G401 (cell line): ENCODE results near the gene NUDT16L1. TPM values are rescaled to one million over a fixed set of nuclear protein-coding genes. Genes with fewer than 3 reads are reported as not detected.

Source experiments
- DNase-seq: peaks from one replicate; pipeline ENCODE4 v3.0.0-alpha.2; 2015; ENCODE audit warnings: low spot score
- in situ Hi-C: cut with HindIII; loops from 2 replicates; pipeline ENCODE4 v1.10.0; 2016; ENCODE audit warnings: low sequenced_read_pairs, mixed read lengths
- total RNA-seq: library from RNA; depleted of rRNA; stranded (reverse); fragments of >200 nt; shearing (Covaris generic); gene quantifications from 2 replicates; pipeline ENCODE4 v1.2.3, GENCODE V29; 2014

Gene NUDT16L1
- total RNA-seq, 1 experiment from 2014 or later, result 71.5 TPM

DNA sequence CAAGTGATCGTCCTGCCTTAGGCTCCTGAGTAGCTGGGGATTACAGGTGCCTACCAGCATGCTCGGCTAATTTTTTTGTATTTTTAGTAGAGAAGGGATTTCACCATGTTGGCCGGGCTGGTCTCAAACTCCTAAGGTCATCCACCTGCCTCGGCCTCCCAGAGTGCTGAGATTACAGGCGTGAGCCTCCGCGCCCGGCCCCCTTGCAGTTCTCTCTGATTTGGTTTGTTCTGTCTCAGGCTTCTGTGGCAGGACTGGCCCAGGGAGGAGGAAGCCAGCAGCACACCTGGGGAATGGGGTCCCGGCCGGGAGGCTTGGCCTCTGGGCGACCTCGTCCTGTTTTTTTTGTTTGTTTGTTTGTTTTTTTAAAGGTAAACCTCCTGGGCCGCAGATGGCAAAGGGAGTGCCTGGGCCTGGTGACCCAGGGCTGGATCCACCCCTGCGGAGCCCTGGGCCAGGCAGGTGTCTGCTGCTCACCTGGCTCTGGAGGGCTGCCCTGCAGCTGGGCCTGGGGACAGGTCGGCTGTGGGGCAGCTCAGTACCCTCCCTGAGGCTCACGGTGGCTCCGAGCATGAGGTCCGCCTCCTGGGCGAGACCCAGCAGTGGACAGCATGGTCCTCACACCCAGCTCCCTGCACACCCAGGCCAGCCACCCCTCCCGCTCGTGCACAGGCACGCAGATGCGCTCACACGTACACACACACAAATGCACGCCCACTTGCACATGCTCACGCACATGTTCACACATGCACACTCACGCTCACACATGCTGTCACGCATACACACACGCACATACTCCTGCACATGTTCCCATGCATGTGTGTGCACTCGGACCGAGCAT, 3.3 kb upstream of the NUDT16L1 start:
- DNase-seq, result no peak
- in situ Hi-C loops, result loop anchor here (25.0 kb wide), 1 partner anchor 178 kb away; no protein-coding TSS in a partner anchor

DNA sequence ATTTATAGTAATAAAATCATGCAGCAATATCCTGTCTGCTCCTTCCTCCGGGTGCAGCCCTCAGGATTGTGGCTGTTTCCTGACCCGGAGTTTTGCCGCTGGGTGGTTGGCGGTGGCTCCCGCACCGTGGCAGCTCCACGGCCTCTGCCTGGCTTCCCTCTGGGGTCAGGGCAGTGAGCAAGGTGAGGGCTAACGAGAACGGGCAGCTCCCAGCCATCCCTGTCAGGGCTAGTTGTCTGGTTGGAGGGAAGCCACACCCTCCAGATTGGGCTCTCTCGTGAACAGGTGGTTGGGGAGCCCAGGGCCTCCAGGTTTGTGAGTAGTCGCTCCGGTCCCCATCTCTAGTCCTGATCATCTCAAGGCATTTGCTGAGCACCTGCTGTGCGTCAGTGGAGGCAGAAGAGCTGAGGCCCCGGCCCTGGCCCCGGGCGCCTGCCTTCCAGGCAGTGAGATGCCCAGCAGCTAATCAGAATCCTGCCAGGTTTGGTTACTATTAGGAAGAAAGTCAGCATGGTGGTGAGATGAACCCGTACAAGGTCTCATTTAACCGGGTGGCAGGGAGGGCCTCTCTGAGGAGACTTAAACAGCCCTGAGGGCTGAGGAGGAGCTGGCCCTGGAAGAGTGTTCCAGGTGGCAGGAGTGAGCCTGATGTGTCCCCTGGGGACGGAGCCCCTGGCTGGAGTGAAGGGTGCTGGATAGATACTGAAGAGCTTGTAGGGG, 2.3 kb upstream of the NUDT16L1 start:
- in situ Hi-C loops, result loop anchor here (25.0 kb wide), 1 partner anchor 179 kb away; no protein-coding TSS in a partner anchor
- peak; percentile 74 for DNase-seq

DNA sequence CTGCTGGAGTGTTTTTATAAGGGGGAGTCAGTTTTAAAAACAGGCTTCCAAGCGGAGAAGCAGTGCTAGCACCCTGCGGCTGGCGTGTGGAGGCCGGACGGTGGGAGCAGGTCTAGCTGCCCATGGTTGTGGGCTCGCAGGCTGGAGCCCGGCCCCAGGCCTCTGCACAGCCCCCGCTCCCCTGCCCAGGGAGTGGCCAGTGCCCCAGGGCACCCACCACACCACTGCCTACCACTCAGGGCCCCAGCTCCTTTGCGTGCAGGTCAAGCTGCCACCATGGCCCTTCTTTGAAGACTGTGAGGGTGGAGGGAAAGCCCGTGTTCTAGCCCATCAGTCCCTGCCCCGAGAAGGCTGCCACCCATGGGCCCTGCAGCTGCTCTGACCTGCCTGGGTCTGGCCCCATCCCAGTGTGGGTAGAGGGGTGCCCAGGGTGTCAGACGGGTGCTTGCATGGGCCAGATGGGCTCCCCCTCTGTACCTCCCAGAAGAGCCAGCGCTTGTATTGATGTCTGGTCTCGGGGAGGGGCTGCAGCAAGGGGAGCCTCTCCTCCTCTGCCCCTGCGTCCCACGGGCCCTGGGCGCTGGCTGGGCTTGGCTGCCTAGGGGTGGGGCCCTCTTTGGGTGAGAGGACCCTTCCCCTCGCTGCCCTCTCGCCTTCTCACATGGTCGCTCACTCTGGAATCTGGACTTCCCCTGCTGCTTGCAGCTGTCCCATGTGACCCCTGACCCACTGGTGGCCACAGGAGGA, 1.5 kb upstream of the NUDT16L1 start:
- in situ Hi-C loops, result loop anchor here (25.0 kb wide), 1 partner anchor 180 kb away; no protein-coding TSS in a partner anchor
- no peak for DNase-seq

DNA sequence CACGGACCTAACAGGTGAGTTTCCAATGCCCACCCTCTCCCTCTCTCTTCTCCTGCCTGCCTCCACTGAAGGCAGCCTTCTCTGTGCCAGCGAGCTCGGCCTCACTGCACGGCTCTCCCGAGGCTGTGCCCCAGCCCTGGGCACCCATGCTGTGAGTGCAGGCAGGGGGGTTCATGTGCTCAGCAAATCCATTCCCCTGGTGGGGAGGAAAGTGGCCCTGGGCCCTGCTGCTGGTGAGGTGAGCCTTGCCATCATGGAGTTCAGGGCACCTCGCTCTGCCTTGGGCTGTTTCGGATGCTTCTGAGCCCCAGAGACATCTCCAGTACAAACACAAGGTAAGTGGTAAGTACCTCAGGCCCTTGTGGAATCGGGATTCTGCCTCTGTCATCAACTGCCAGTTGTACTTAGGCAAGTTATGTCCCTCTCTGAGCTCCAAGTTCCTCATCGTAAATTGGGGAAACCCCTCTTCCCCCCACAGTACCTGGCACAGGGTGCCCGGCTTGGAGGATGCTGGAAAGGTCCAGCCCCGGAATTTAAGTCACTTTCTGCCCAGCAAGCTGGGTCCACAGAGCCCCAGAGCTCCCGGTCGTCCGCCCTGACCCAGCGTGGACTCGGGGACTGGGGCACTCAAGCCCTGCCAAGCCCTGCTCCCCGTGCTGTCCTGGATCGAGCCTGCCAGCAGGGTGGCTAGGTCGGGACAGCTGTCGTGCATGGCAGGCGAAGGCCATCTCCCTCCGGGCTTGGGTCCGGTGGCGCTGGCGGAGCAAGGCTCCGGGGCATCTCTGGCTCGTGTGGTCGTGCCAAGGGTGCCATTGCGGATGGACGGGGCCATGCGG, 684 bp upstream of the NUDT16L1 start:
- DNase-seq, result peak; percentile 27
- in situ Hi-C loops, result loop anchor here (25.0 kb wide), 1 partner anchor 180 kb away; no protein-coding TSS in a partner anchor

DNA sequence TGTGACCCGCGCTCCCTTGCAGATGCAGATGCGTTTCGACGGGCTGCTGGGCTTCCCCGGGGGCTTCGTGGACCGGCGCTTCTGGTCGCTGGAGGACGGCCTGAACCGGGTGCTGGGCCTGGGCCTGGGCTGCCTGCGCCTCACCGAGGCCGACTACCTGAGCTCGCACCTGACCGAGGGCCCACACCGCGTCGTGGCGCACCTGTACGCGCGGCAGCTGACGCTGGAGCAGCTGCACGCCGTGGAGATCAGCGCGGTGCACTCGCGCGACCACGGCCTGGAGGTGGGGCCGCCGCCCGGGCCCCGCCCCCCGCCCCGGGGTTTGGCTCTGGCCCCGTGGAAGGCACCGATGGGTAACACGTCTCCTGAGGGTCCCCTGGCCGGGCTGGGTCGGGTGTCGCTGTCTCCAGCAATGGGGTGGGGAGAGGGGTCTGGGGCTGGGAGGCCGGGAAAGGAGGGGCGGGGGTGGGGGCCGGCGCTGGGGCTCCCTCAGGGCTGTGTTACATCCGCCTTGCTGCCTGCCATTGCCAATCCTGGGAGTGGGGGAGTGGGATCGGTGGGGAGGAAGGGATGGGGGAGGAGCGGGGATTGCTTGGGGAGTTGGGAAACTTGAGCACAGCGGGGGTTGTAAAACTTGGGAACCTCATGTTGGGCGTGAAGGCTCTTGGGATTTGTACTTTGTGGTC, 737 bp downstream of the NUDT16L1 start:
- no peak for DNase-seq
- in situ Hi-C loops, result loop anchor here (25.0 kb wide), 1 partner anchor 182 kb away; no protein-coding TSS in a partner anchor

DNA sequence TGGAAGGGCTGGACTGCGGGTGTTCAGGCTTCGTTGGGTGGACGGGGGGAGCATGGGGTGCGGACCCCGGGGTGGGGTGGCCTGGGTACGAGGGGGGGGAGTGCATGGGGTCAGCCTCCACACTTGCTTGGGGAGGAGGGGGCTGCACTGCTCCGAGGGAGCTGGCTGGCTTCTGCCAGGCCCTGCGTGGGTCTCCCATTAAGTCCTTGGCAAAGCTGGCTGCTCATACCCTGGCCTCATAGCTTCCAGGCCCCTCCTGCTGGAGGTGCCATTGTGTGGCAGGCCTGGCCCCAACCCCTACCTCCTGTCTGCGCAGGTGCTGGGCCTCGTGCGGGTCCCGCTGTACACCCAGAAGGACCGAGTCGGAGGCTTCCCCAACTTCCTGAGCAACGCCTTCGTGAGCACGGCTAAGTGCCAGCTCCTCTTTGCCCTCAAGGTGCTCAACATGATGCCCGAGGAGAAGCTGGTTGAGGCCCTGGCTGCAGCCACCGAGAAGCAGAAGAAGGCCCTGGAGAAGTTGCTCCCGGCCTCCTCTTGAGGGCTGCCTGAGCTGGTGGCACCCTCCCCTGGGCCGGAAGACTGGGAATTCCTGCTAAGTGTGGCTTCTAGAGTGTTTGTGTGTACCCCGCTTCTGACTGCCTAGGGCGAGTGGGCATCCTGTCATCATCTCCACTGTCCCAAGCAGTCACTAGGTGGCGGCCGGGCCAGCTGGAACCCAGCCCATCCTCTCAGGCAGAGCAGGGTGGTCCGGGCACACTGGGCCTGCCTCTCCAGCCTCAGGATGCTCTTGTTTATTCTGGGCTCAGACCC, 1.5 kb downstream of the NUDT16L1 start:
- DNase-seq, result peak; percentile 45
- in situ Hi-C loops, result loop anchor here (25.0 kb wide), 1 partner anchor 183 kb away; no protein-coding TSS in a partner anchor

DNA sequence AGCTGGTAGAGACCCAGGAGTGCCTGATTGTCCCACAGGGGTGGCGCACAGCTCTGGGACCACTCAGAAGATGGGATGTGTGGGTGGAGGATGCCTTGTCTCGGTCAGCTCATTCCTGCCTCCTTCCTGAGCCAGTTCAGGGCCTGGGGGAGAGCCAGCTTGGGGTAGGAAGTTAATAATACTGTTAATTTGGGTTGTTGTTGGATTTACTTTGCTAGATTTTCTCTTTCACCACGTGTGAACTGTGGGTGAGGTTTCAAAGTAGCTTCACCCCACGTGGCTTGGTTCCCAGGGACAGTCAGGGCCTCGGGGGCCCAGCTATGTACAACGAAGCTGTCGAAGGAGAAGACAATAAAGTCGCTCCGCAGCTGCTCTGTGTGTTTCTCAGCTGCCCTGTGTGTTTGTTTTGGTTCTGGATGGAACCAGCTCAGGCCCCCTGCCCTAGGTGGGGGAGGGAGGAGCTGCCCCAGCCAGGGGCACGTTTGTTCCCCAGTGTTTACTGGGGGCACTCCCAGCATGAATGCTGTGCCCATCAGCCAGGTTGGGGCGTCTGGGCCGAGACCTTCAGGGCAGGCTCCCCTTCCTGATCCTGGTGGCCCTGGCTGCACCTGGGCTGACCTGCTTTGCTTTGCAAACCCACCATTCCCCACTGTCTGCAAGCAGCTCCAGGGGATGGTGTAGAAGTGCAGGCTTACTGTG, 2.3 kb downstream of the NUDT16L1 start:
- in situ Hi-C loops, result loop anchor here (25.0 kb wide), 1 partner anchor 183 kb away; no protein-coding TSS in a partner anchor

DNA sequence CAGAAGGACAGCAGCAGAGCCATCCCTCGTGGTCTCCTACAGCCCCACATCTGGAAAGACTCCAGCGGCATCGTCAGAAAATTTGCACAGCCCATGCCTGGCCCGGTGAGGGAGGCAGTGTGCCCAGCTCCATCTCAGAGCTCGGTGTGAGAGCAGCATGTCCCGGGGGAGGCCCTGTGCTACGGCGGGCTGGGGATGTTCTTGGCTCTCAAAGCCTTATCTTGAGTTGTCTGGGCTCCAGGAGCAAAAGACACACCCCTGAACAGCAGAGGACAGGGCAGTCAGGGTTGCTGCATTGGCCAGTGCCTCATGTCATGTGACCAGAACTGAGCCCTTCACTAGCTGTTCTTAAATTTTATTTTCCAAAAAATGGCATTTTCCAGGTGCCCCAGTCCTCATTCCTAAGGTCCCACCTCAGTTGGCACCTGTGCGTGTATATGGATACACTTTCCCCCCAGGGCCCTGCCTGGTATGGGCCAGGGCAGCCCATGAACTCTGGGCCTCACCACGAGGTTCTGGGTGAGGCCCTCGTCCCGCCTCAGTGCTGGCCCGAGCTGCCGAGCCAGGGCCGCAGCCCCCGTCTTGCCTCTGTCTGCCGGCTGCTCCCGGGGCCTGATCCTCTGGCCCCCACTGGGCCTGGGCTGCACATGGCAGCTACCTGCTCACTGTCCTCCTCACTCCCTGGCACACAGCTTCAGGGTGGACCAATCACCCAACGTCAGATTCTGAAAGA, 3.0 kb downstream of the NUDT16L1 start:
- in situ Hi-C loops, result loop anchor here (25.0 kb wide), 1 partner anchor 184 kb away; no protein-coding TSS in a partner anchor
- no peak for DNase-seq

More for the DNA sequence above, 2.3 kb downstream of the NUDT16L1 start:
- DNase-seq, result no peak

DNA sequence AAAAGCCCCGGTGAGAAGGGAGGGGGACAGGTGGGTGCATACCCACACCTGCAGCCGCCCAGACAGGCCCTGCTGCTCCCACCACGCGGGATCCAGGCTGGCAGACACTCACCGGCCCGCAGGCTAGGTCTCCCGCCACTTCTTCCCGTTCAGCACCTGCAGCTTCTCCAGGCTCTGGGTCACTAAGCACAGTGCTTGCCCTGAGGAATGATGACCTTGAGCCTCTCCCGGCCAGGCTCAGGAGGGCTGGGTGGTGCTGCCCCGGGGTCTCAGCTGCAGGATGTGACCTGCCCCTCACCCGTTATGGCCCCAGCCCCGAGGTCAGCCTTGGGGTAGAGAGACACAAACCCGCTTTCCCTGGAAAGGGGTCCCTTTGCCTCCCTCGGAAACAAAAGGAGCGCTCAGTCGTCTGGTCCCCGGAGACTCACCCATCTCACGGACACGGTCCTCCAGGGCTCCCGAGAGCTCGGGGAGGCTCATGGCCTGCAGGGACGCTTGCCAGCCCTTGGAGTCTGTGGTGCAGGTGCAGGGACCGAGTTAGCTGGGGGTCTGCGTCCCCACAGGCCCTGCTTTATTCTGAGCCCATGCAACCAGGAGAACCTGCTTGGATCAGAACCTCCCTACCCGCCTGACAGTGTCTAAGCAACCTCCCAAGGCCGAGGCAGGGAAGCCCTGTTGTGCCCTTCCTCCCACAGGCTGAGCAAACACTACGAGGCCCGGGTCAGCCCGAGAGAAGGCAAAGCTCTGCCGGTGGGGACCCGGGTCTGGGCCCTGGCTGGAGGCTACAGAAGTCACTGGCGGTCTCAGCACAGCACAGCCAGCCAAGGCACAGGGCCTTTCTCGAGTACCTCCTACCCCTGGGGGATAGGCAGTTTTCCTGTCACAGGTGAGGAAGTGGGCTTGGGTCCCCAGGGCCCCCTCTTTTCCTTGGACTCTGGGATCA, 3.8 kb downstream of the NUDT16L1 start:
- in situ Hi-C loops, result loop anchor here (25.0 kb wide), 1 partner anchor 185 kb away; no protein-coding TSS in a partner anchor
- no peak for DNase-seq

DNA sequence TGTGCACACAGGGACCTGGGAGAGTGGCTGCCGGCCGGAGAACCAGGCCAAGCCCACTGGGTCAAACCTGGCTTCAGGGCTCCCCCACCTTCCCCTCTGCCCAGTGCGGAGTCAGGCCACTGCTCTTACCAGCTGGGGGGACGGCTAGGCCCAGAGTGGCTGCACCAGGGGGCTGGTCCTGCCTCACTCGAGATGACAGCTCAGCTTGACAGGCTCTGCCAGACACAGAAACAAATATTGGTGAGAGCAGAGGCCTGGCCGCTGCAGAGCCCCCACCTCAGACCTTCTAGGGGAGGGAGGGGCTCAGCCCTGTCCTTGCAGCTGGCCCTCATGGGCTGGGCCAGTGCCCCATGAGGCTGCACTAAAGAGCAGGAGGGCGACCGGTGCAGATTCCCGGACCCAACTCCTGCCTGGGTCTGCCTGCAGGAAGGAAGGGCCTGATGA, 4.5 kb downstream of the NUDT16L1 start:
- no peak for DNase-seq
- in situ Hi-C loops, result loop anchor here (25.0 kb wide), 1 partner anchor 186 kb away; no protein-coding TSS in a partner anchor

DNA sequence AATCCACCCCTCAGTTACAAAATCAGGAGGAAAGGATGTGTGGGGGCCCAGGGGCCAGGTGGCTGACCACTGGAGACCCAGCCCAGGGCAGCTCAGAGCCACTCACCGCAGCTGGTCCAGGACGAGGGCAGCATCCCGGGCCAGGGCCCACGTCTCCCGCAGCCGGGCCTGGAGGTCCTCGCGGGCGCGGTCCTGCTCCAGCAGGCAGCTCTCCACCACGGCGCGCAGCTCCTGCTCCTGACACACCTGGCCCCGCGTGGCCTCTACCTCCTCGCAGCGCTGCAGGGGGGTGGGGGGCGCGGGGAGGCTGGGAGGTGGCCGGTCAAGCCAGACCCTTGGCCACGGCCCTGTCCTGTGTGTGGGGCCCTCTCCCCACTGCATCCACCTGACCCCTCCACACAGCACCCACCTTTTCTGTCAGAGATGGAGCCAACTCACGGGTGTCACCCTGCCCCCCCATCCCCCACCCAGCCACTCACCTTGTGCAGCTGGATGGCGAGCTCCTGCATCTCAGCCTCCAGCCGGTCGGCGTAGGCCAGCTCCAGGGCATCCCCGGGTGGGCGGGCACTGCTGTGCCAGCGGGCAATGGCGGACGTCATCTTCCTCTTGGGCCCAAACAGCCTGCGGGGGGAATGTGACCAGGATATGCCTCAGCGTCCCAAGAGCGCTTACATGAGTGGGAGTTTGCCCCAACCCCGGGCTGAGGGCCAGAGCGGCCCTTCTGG, 5.1 kb downstream of the NUDT16L1 start:
- no peak for DNase-seq
- in situ Hi-C loops, result loop anchor here (25.0 kb wide), 1 partner anchor 186 kb away; no protein-coding TSS in a partner anchor

DNA sequence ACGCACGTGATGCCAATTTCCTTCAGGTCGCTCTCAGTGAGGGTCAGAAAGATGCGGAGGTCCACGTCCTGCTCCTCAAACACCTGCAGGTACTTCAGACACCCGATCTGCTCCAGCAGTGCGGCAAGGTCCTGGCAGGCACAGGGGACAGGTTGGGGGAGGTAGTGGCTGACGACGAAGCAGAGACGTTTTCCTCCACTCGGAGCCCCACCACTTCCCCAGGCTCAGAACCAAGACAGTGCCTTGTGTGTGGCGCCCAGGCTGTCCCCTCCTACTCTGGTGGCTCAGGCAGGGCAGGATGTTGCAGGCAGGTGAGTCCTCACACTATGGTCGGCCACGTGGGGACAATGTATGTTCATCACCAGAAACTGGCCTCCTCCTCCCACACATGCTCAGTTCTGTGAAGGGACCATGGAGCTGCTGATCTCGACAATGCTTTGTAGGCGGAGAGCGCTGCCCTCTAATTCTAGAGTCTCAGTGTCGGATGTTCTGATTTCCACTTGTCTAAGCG, 5.7 kb downstream of the NUDT16L1 start:
- DNase-seq, result no peak
- in situ Hi-C loops, result loop anchor here (25.0 kb wide), 1 partner anchor 187 kb away; no protein-coding TSS in a partner anchor

DNA sequence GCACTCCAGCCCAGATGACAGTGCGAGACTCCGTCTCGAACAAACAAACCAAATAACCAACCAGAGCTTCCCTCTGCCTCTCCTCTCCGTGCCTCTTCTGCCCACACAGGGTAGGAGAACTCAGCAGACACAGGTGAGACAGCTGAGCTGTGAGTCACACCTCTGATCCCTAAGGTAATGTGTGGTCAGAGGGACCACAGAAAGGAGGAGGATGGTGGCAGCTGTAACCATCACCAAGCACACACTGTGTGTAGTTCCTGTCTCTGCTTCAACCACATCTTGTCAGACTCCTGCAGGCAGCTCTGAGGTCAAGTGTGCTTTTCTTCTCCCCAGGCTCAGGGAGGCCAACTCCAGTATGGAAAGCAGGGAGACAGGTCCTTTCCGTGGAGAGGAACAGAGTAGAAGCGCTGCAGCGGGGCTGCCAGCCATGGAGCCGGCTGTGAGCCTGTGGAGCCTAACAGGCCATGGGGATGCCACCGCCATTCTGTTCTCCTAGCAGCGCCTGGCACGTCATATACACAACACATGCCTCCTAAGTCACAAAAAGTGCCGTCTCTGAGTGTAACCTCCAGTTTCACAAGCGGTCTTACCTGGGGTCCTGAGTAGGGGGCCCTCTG, 7.1 kb downstream of the NUDT16L1 start:
- in situ Hi-C loops, result no loop called here
- DNase-seq, result no peak
